Neural progenitor cell (in vitro differentiated cells): ENCODE results near the gene SYNDIG1L. TPM values are rescaled to one million over a fixed set of nuclear protein-coding genes. Genes with fewer than 3 reads are reported as not detected.
A peak's percentile ranks its signal among the peaks of the same experiment; 100 is the strongest.

Experiments
- DNase-seq: peaks from one replicate; pipeline ENCODE4 v3.0.0-alpha.2; 2016; ENCODE audit warnings: low spot score
- H2AFZ ChIP-seq: fragments of 200-600 bp; sonication (generic); replicated peaks from 2 replicates; pipeline ENCODE4 v1.6.1; 2016; ENCODE audit warnings: antibody characterized with exemption
- H3F3A ChIP-seq: fragments of 200-600 bp; sonication (generic); 2 replicates; pipeline ENCODE4 v1.6.1; 2016; ENCODE audit warnings: antibody characterized with exemption, low read depth
- H3K27ac ChIP-seq: fragments of 200-600 bp; sonication (generic); 2 replicates; pipeline ENCODE4 v1.5.1; 2016; ENCODE audit warnings: mild to moderate bottlenecking
- H3K27me3 ChIP-seq: fragments of 200-600 bp; sonication (generic); 2 replicates; pipeline ENCODE4 v1.6.1; 2016; ENCODE audit warnings: mild to moderate bottlenecking, moderate library complexity
- H3K36me3 ChIP-seq: fragments of 200-600 bp; sonication (generic); 2 replicates; pipeline ENCODE4 v1.5.1; 2016
- H3K4me1 ChIP-seq: fragments of 200-600 bp; sonication (generic); 2 replicates; pipeline ENCODE4 v1.6.1; 2016; ENCODE audit warnings: mixed run types
- H3K4me2 ChIP-seq: fragments of 200-600 bp; sonication (generic); 2 replicates; pipeline ENCODE4 v1.6.1; 2016
- H3K4me3 ChIP-seq: fragments of 200-600 bp; sonication (generic); 2 replicates; pipeline ENCODE4 v1.5.1; 2016
- H3K79me2 ChIP-seq: fragments of 200-600 bp; sonication (generic); 2 replicates; pipeline ENCODE4 v1.6.1; 2016; ENCODE audit warnings: low read depth
- H3K9ac ChIP-seq: fragments of 200-600 bp; sonication (generic); 2 replicates; pipeline ENCODE4 v1.6.1; 2016
- H3K9me3 ChIP-seq: fragments of 200-600 bp; sonication (generic); 2 replicates; pipeline ENCODE4 v1.5.1; 2016; ENCODE audit warnings: low read depth
- H4K20me1 ChIP-seq: fragments of 200-600 bp; sonication (generic); 2 replicates; pipeline ENCODE4 v1.6.1; 2016; ENCODE audit warnings: low read depth
- H3K27ac Mint-ChIP-seq: 3 replicates; pipeline ENCODE4 v1.8.0; 2021; ENCODE audit warnings: mixed read lengths
- H3K27me3 Mint-ChIP-seq: 2 replicates; pipeline ENCODE4 v1.8.0; 2022; ENCODE audit warnings: low read depth, mild to moderate bottlenecking, inconsistent platforms, moderate library complexity, mixed read lengths; ENCODE audit not compliant: insufficient read depth
- H3K36me3 Mint-ChIP-seq: 3 replicates; pipeline ENCODE4 v1.8.0; 2021; ENCODE audit warnings: mixed read lengths
- H3K4me1 Mint-ChIP-seq: 3 replicates; pipeline ENCODE4 v1.8.0; 2021; ENCODE audit warnings: mixed read lengths
- H3K4me3 Mint-ChIP-seq: 3 replicates; pipeline ENCODE4 v1.8.0; 2021; ENCODE audit warnings: mild to moderate bottlenecking, moderate library complexity, mixed read lengths
- H3K9me3 Mint-ChIP-seq: 3 replicates; pipeline ENCODE4 v1.8.0; 2020; ENCODE audit warnings: mixed read lengths
- EZH2 ChIP-seq: fragments of 200-600 bp; sonication (generic); IDR thresholded peaks from 2 replicates; pipeline ENCODE4 v1.6.1; 2017; ENCODE audit warnings: antibody characterized with exemption, mild to moderate bottlenecking, moderate library complexity
- EZH2phosphoT487 ChIP-seq: fragments of 200-600 bp; sonication (generic); IDR thresholded peaks from 2 replicates; pipeline ENCODE4 v1.6.1; 2017; ENCODE audit warnings: antibody characterized with exemption
- total RNA-seq: library from RNA; depleted of rRNA; stranded (reverse); fragments of >200 nt; gene quantifications from 2 replicates; pipeline ENCODE4 v1.2.3, GENCODE V29; 2015; ENCODE audit warnings: low replicate concordance
- TF ChIP-seq, protein P1 (sequence below): fragments of 200-600 bp; sonication (generic); IDR thresholded peaks from 2 replicates; pipeline ENCODE4 v1.5.1; 2017; ENCODE audit warnings: antibody characterized with exemption, mild to moderate bottlenecking

SYNDIG1L gene
- total RNA-seq, 1 donor from 2014 or later, result not detected

DNA sequence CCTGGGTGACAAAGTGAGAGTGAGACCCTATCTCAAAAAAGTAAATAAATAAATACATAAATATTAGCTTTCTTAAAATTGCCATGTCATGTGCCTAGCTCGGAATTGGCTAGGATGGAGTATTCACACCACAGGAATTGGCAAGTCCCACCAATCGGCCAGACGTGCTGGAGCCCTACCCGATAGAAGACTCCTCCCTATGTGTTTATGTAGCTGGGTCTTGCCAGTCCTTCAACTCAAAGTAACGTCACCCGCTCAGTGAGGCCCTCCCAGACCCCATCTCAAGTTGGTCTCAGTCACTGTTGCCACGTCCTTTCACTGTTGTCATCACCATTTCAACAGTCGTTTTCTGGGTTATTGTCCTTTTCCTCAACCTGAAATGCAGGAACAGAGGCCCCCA is 57.6 kb downstream of the SYNDIG1L start:
- Histone ChIP-seq H3K27ac (no peak overlapping the region), H3K4me2 (no peak overlapping the region), H3K4me3 (no peak overlapping the region), H4K20me1 (no peaks in the 10 kb centered on the region), H2AFZ (no peak overlapping the region), H3K27me3 (no peaks in the 10 kb centered on the region), H3K4me1 (peaks cover 5% of the 10 kb centered on the region), H3K36me3 (no peaks in the 10 kb centered on the region), H3K9me3 (no peaks in the 10 kb centered on the region), H3F3A (peaks cover 8% of the 10 kb centered on the region), H3K9ac (no peak overlapping the region), H3K79me2 (no peaks in the 10 kb centered on the region)
- no peaks in the 10 kb centered on the region for H3K36me3 Mint-ChIP-seq
- TF ChIP-seq, protein P1, sequence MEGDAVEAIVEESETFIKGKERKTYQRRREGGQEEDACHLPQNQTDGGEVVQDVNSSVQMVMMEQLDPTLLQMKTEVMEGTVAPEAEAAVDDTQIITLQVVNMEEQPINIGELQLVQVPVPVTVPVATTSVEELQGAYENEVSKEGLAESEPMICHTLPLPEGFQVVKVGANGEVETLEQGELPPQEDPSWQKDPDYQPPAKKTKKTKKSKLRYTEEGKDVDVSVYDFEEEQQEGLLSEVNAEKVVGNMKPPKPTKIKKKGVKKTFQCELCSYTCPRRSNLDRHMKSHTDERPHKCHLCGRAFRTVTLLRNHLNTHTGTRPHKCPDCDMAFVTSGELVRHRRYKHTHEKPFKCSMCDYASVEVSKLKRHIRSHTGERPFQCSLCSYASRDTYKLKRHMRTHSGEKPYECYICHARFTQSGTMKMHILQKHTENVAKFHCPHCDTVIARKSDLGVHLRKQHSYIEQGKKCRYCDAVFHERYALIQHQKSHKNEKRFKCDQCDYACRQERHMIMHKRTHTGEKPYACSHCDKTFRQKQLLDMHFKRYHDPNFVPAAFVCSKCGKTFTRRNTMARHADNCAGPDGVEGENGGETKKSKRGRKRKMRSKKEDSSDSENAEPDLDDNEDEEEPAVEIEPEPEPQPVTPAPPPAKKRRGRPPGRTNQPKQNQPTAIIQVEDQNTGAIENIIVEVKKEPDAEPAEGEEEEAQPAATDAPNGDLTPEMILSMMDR, result no peak
- TF ChIP-seq EZH2 (no peak), EZH2phosphoT487 (no peak)
- H3K27me3 Mint-ChIP-seq, result peaks cover 4% of the 10 kb centered on the region
- no peak overlapping the region for H3K4me3 Mint-ChIP-seq
- DNase-seq, result no peak
- no peaks in the 10 kb centered on the region for H3K9me3 Mint-ChIP-seq
- H3K27ac Mint-ChIP-seq, result no peak overlapping the region
- no peaks in the 10 kb centered on the region for H3K4me1 Mint-ChIP-seq

DNA sequence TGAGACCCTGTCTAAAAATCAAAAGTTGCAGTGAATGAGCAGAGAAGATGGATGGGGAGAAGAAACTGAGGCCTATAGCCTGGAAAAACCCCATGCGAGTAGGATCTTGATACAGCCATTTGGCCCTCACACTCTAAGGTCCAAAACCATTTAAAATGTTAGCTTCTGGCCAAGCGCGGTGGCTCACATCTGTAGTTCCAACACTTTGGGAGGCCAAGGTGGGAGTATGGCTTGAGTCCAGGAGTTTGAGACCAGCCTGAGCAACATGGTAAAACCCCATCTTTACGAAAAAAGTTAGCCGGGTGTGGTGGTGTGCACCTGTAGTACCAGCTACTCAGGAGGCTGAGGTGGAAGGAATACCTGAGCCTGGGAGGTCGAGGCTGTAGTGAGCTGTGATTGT is 58.0 kb downstream of the SYNDIG1L start:
- no peak overlapping the region for H3K27ac ChIP-seq
- TF ChIP-seq EZH2phosphoT487, result no peak
- TF ChIP-seq, protein P1, result no peak
- TF ChIP-seq EZH2, result no peak
- H3K36me3 Mint-ChIP-seq, result no peaks in the 10 kb centered on the region

DNA sequence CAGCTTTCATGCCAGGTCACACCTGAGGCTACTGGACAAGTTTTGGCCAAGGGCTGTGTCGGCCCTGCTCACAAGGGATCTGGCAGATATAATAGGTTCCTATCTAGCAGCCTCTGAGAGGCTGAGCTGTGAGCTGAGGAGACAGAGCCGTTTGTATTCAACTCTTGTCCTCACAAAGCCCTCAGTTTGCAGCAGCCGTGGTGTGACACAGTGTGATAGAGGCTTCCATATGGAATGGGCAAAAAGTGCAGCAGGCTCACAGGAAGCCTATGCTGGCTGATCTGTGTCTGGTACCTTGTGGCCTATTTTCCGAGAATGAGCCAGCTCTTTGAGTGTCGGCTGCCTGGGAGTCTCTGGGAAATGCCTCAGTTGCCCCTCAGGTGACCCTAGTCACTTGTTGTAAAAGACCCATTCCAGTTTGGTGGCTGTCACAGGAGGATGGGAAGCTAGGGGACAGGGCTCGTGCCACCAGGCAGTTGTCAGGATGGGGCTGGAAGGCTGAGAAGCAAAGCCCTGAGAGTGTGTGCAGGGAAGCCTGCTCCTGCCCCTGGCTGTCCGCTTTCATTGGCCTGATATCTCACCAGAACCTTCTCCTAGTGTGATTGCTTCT is 61.6 kb downstream of the SYNDIG1L start:
- Histone ChIP-seq H3K4me2 (no peak overlapping the region), H3K9me3 (no peaks in the 10 kb centered on the region), H3K27me3 (no peaks in the 10 kb centered on the region), H3K27ac (peak overlapping the region; percentile 7), H3K36me3 (no peaks in the 10 kb centered on the region), H2AFZ (peak overlapping the region; percentile 12), H3K79me2 (peaks cover 7% of the 10 kb centered on the region), H3K4me3 (no peak overlapping the region), H4K20me1 (no peaks in the 10 kb centered on the region), H3F3A (peaks cover 35% of the 10 kb centered on the region), H3K4me1 (peaks cover 23% of the 10 kb centered on the region), H3K9ac (no peak overlapping the region)
- Mint-ChIP-seq H3K27me3 (peaks cover 4% of the 10 kb centered on the region), H3K27ac (no peak overlapping the region), H3K36me3 (no peaks in the 10 kb centered on the region), H3K4me1 (peaks cover 2% of the 10 kb centered on the region), H3K4me3 (no peak overlapping the region), H3K9me3 (no peaks in the 10 kb centered on the region)
- no peak for TF ChIP-seq EZH2
- DNase-seq, result no peak

More for the DNA sequence above, 58.0 kb downstream of the SYNDIG1L start:
- H3K27ac Mint-ChIP-seq, result no peak overlapping the region
- H3K9me3 Mint-ChIP-seq, result no peaks in the 10 kb centered on the region
- Histone ChIP-seq H3F3A (peaks cover 8% of the 10 kb centered on the region), H3K9me3 (no peaks in the 10 kb centered on the region), H3K9ac (no peak overlapping the region), H3K4me1 (peaks cover 5% of the 10 kb centered on the region), H3K4me2 (no peak overlapping the region), H4K20me1 (no peaks in the 10 kb centered on the region), H3K27me3 (no peaks in the 10 kb centered on the region), H2AFZ (no peak overlapping the region), H3K4me3 (no peak overlapping the region), H3K79me2 (no peaks in the 10 kb centered on the region), H3K36me3 (no peaks in the 10 kb centered on the region)
- no peak overlapping the region for H3K4me3 Mint-ChIP-seq
- no peak for DNase-seq
- H3K4me1 Mint-ChIP-seq, result no peaks in the 10 kb centered on the region
- peaks cover 4% of the 10 kb centered on the region for H3K27me3 Mint-ChIP-seq

DNA sequence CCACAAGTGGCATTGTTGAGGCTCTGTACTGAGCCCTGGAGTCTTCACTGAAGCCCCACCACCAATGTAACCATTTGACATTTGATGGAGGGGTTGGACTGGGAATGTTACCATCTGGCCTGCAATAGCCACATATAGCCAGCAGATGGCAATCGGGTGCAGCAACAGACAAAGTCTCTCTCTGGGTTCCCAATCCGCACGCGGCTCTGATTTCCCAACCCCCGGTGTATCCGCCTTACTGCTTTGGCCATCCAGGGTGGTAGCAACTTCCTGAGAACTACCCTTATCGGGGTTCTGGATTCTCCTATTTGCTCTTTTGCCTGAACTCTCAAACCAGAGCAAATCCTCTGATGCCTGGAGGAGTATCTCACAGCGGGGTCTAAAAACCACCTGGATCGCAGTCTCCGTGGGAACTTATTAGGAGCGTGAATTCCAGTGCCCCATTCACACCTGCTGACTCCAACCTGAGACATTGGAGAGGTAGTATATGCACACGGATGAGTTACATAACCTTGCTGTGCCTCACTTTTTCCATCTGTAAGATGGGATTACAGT is 63.6 kb downstream of the SYNDIG1L start:
- Histone ChIP-seq H3K79me2 (peaks cover 7% of the 10 kb centered on the region), H3K9ac (no peak overlapping the region), H3F3A (peaks cover 35% of the 10 kb centered on the region), H3K4me2 (peak overlapping the region; percentile 29), H3K4me1 (peaks cover 23% of the 10 kb centered on the region), H4K20me1 (no peaks in the 10 kb centered on the region), H3K36me3 (no peaks in the 10 kb centered on the region), H3K4me3 (no peak overlapping the region), H3K9me3 (no peaks in the 10 kb centered on the region), H2AFZ (no peak overlapping the region), H3K27ac (peak overlapping the region; percentile 63), H3K27me3 (no peaks in the 10 kb centered on the region)
- Mint-ChIP-seq H3K27ac (peak overlapping the region; percentile 15), H3K9me3 (no peaks in the 10 kb centered on the region), H3K36me3 (no peaks in the 10 kb centered on the region), H3K4me3 (no peak overlapping the region), H3K4me1 (peaks cover 2% of the 10 kb centered on the region), H3K27me3 (peaks cover 2% of the 10 kb centered on the region)
- no peak for TF ChIP-seq EZH2
- no peak for TF ChIP-seq EZH2phosphoT487
- TF ChIP-seq, protein P1, result peak; percentile 93
- peak; percentile 91 for DNase-seq
